CD14-positive monocyte (primary cell): Measurements from ENCODE around the gene PIGM. TPM values are rescaled to one million over a fixed set of nuclear protein-coding genes. Genes with fewer than 3 reads are reported as not detected.

Source experiments
- DNase-seq, 3 donors: peaks; one replicate each; pipeline ENCODE4 v3.0.0-alpha.2; 2011 to 2022
- H2AFZ ChIP-seq: 2 replicates; pipeline ENCODE4 v1.6.0; 2012; ENCODE audit warnings: mild to moderate bottlenecking, low read depth, low read length, inconsistent platforms; ENCODE audit not compliant: insufficient read depth, poor library complexity, severe bottlenecking
- H3K27ac ChIP-seq, 2 donors: 1 replicate in 1 of 2; 2 replicates in 1 of 2; pipeline ENCODE4 v1.5.1; 2012 to 2013; ENCODE audit warnings: low read length in 2 of 2, control low read depth in 1 of 2, inconsistent platforms in 1 of 2, low read depth in 1 of 2, mild to moderate bottlenecking in 1 of 2
- H3K27me3 ChIP-seq, 2 donors: one replicate each; pipeline versions ENCODE4 v1.6.0 to v1.6.1; 2011 to 2013; ENCODE audit warnings: low read length in 2 of 2; ENCODE audit not compliant: control insufficient read depth in 2 of 2, insufficient read depth in 2 of 2
- H3K36me3 ChIP-seq, 2 donors: replicated peaks in 1 of 2; 1 replicate in 1 of 2; 2 replicates in 1 of 2; pipeline versions ENCODE4 v1.5.1 to v1.6.1; 2012 to 2013; ENCODE audit warnings: low read length in 2 of 2, control low read depth in 1 of 2, inconsistent platforms in 1 of 2, mild to moderate bottlenecking in 1 of 2; ENCODE audit not compliant: insufficient read depth in 2 of 2, control insufficient read depth in 1 of 2
- H3K4me1 ChIP-seq, 2 donors: 1 replicate in 1 of 2; 2 replicates in 1 of 2; pipeline versions ENCODE4 v1.5.1 to v1.6.1; 2012 to 2013; ENCODE audit warnings: low read length in 2 of 2, control low read depth in 1 of 2, inconsistent platforms in 1 of 2, mild to moderate bottlenecking in 1 of 2, moderate library complexity in 1 of 2; ENCODE audit not compliant: insufficient read depth in 2 of 2, control insufficient read depth in 1 of 2
- H3K4me2 ChIP-seq: replicated peaks from 2 replicates; pipeline ENCODE3; 2012; ENCODE audit warnings: low read length, moderate library complexity, mild to moderate bottlenecking; ENCODE audit not compliant: poor library complexity, severe bottlenecking; ENCODE audit errors: extremely low read depth
- H3K4me3 ChIP-seq, 3 experiments: fragments of 200-600 bp in 1 of 3; sonication (generic) in 1 of 3; replicated peaks in 1 of 3; 1 replicate in 2 of 3; 2 replicates in 1 of 3; pipeline ENCODE4 v1.5.1; 2011 to 2013; ENCODE audit warnings: low read length in 3 of 3, mild to moderate bottlenecking in 3 of 3, control low read depth in 2 of 3, low read depth in 2 of 3, inconsistent platforms in 1 of 3, moderate library complexity in 1 of 3
- H3K79me2 ChIP-seq: 2 replicates; pipeline ENCODE4 v1.6.0; 2012; ENCODE audit warnings: mild to moderate bottlenecking, control low read depth, inconsistent platforms, low read length, moderate library complexity; ENCODE audit not compliant: insufficient read depth
- H3K9ac ChIP-seq: 2 replicates; pipeline ENCODE4 v1.6.0; 2017; ENCODE audit warnings: low read length, mild to moderate bottlenecking; ENCODE audit not compliant: insufficient read depth, poor library complexity, severe bottlenecking
- H3K9me3 ChIP-seq, 2 donors: replicated peaks in 1 of 2; 1 replicate in 1 of 2; 2 replicates in 1 of 2; pipeline versions ENCODE4 v1.5.1 to v1.6.1; 2012 to 2013; ENCODE audit warnings: low read length in 2 of 2, control low read depth in 1 of 2; ENCODE audit not compliant: control insufficient read depth in 1 of 2, insufficient read depth in 1 of 2
- H4K20me1 ChIP-seq: 2 replicates; pipeline ENCODE4 v1.6.0; 2012; ENCODE audit warnings: mild to moderate bottlenecking, low read length, control low read depth, moderate library complexity; ENCODE audit not compliant: insufficient read depth
- H3K27ac Mint-ChIP-seq, 7 donors: one replicate each; pipeline ENCODE4 v1.8.0; 2020; ENCODE audit warnings: mild to moderate bottlenecking in 7 of 7, mixed read lengths in 7 of 7, moderate library complexity in 6 of 7, inconsistent platforms in 2 of 7
- H3K27me3 Mint-ChIP-seq, 3 donors: one replicate each; pipeline ENCODE4 v1.8.0; 2021 to 2022; ENCODE audit warnings: low read depth in 3 of 3, mild to moderate bottlenecking in 3 of 3, mixed read lengths in 3 of 3, moderate library complexity in 3 of 3, inconsistent platforms in 1 of 3
- H3K36me3 Mint-ChIP-seq, 2 donors: one replicate each; pipeline ENCODE4 v1.8.0; 2020; ENCODE audit warnings: mixed read lengths in 2 of 2, inconsistent platforms in 1 of 2, mild to moderate bottlenecking in 1 of 2
- H3K4me1 Mint-ChIP-seq: one replicate; pipeline ENCODE4 v1.8.0; 2020; ENCODE audit warnings: mild to moderate bottlenecking, mixed read lengths
- H3K4me3 Mint-ChIP-seq, 2 donors: one replicate each; pipeline ENCODE4 v1.8.0; 2020; ENCODE audit warnings: mild to moderate bottlenecking in 2 of 2, mixed read lengths in 2 of 2, moderate library complexity in 1 of 2
- H3K9me3 Mint-ChIP-seq, 7 donors: one replicate each; pipeline ENCODE4 v1.8.0; 2020 to 2022; ENCODE audit warnings: mixed read lengths in 7 of 7, mild to moderate bottlenecking in 6 of 7, moderate library complexity in 6 of 7, inconsistent platforms in 2 of 7
- CTCF ChIP-seq: fragments of 200-600 bp; IDR thresholded peaks from one replicate; pipeline ENCODE4 v1.8.0; 2022; ENCODE audit warnings: antibody characterized with exemption, mild to moderate bottlenecking
- WGBS: methylation state at CpG from one replicate; pipeline ENCODE4 v1.1.5; 2013; ENCODE audit warnings: missing lambda C conversion rate; ENCODE audit not compliant: insufficient coverage; 5-methylcytosine and 5-hydroxymethylcytosine counted together
- intact Hi-C, 2 donors: fragments of 100-400 bp; cut with micrococcal nuclease; formaldehyde crosslinking; loops; one replicate each; pipeline versions ENCODE4 v1.15.0 to v1.15.1; 2023
- polyA plus RNA-seq, 3 donors: library from polyadenylated mRNA; depleted of rRNA in 1 of 3; unstranded in 2 of 3; stranded (reverse) in 1 of 3; fragments of 300-500 nt in 2 of 3; fragments of >200 nt in 1 of 3; fragmentation: Illumina TruSeq in 2 of 3; gene quantifications; 1 replicate in 2 of 3; 2 replicates in 1 of 3; pipeline ENCODE4 v1.2.3, GENCODE V29; 2012 to 2021

PIGM gene
- polyA plus RNA-seq, 3 donors = 3.7 to 4.2 (median 4.0) TPM

GRCh38 chr1:160058087-160058486 is 26.3 kb upstream of the PIGM start:
- Mint-ChIP-seq H3K27me3 (peaks cover 14 to 19% (median 17%) of the 10 kb centered on the region in 3 donors), H3K36me3 (no peaks in the 10 kb centered on the region), H3K27ac (no peak overlapping the region), H3K4me3 (no peak overlapping the region), H3K9me3 (no peaks in the 10 kb centered on the region), H3K4me1 (no peaks in the 10 kb centered on the region)
- DNase-seq = no peak
- H3K4me2 ChIP-seq = no peak overlapping the region
- no peak overlapping the region for H3K9ac ChIP-seq
- H3K4me1 ChIP-seq = peaks cover 7 to 9% of the 10 kb centered on the region in 2 donors
- no peak overlapping the region for H2AFZ ChIP-seq
- no peak for TF ChIP-seq CTCF
- H3K27me3 ChIP-seq = peaks cover 0 to 5% of the 10 kb centered on the region in 2 donors
- no peaks in the 10 kb centered on the region for H4K20me1 ChIP-seq
- WGBS = no CpG with 5 or more reads among the region's 2 CpGs
- intact Hi-C loops = no loop called here
- H3K27ac ChIP-seq = no peak overlapping the region
- H3K9me3 ChIP-seq = no peaks in the 10 kb centered on the region
- H3K36me3 ChIP-seq = no peaks in the 10 kb centered on the region
- no peaks in the 10 kb centered on the region for H3K79me2 ChIP-seq
- H3K4me3 ChIP-seq = no peak overlapping the region

GRCh38 chr1:160056648-160057169 is 24.9 kb upstream of the PIGM start:
- Mint-ChIP-seq H3K9me3 (no peaks in the 10 kb centered on the region), H3K4me3 (no peak overlapping the region), H3K27ac (no peak overlapping the region), H3K36me3 (no peaks in the 10 kb centered on the region), H3K27me3 (peaks cover 19 to 21% (median 20%) of the 10 kb centered on the region in 3 donors), H3K4me1 (no peaks in the 10 kb centered on the region)
- Histone ChIP-seq H3K4me3 (no peak overlapping the region), H3K9me3 (no peaks in the 10 kb centered on the region), H3K36me3 (no peaks in the 10 kb centered on the region), H3K27ac (no peak overlapping the region), H3K9ac (no peak overlapping the region), H2AFZ (no peak overlapping the region), H3K27me3 (peaks cover 5 to 6% of the 10 kb centered on the region in 2 donors), H4K20me1 (no peaks in the 10 kb centered on the region), H3K4me1 (no peaks in the 10 kb centered on the region), H3K4me2 (no peak overlapping the region), H3K79me2 (no peaks in the 10 kb centered on the region)
- no CpG with 5 or more reads among the region's 1 CpG for WGBS
- no peak for DNase-seq
- intact Hi-C loops = no loop called here
- no peak for TF ChIP-seq CTCF
